GM08714 (cell line): ENCODE results near the gene KDM5C.

Source experiments
- H3K4me3 ChIP-seq: fragments of 200-500 bp; sonication (Bioruptor generic); 2 replicates; pipeline ENCODE4 v1.5.1; 2014; ENCODE audit warnings: mild to moderate bottlenecking, low read length, inconsistent platforms
- ZNF274 ChIP-seq: IDR thresholded peaks from 2 replicates; pipeline ENCODE4 v1.6.1; 2012; ENCODE audit warnings: mild to moderate bottlenecking, low read depth, low read length

Gene KDM5C

GRCh38 chrX:53235566-53235965 is 10.6 kb upstream of the KDM5C start:
- H3K4me3 ChIP-seq, result no peak overlapping the region
- no peak for TF ChIP-seq ZNF274

GRCh38 chrX:53234484-53234883 is 9.5 kb upstream of the KDM5C start:
- TF ChIP-seq ZNF274, result no peak
- no peak overlapping the region for H3K4me3 ChIP-seq

- no peak overlapping the region for H3K4me3 ChIP-seq
- TF ChIP-seq ZNF274, result no peak
Measured at GRCh38 chrX:53233536-53233935, 8.5 kb upstream of the KDM5C start.

GRCh38 chrX:53230116-53230515 is 5.1 kb upstream of the KDM5C start:
- no peak overlapping the region for H3K4me3 ChIP-seq
- TF ChIP-seq ZNF274, result no peak

- no peak for TF ChIP-seq ZNF274
- no peak overlapping the region for H3K4me3 ChIP-seq
Measured at GRCh38 chrX:53227224-53227765, 2.3 kb upstream of the KDM5C start.

- no peak for TF ChIP-seq ZNF274
- peak overlapping the region; percentile 94 for H3K4me3 ChIP-seq
Measured at GRCh38 chrX:53223955-53224859, 800 bp downstream of the KDM5C start.

GRCh38 chrX:53223068-53223693 is 1.8 kb downstream of the KDM5C start:
- H3K4me3 ChIP-seq, result peak overlapping the region; percentile 94
- TF ChIP-seq ZNF274, result no peak

GRCh38 chrX:53211391-53211978 is 13.5 kb downstream of the KDM5C start:
- no peak overlapping the region for H3K4me3 ChIP-seq
- TF ChIP-seq ZNF274, result no peak

- no peak overlapping the region for H3K4me3 ChIP-seq
- TF ChIP-seq ZNF274, result no peak
Measured at GRCh38 chrX:53196678-53197077, 28.3 kb downstream of the KDM5C start.

GRCh38 chrX:53195401-53195800 is 29.6 kb downstream of the KDM5C start:
- TF ChIP-seq ZNF274, result no peak
- no peak overlapping the region for H3K4me3 ChIP-seq

GRCh38 chrX:53194308-53194707 is 30.7 kb downstream of the KDM5C start:
- no peak overlapping the region for H3K4me3 ChIP-seq
- no peak for TF ChIP-seq ZNF274

GRCh38 chrX:53193093-53193492 is 31.9 kb downstream of the KDM5C start:
- TF ChIP-seq ZNF274, result no peak
- no peak overlapping the region for H3K4me3 ChIP-seq

GRCh38 chrX:53190363-53190960 is 34.5 kb downstream of the KDM5C start:
- no peak overlapping the region for H3K4me3 ChIP-seq
- TF ChIP-seq ZNF274, result no peak

- no peak for TF ChIP-seq ZNF274
- no peak overlapping the region for H3K4me3 ChIP-seq
Measured at GRCh38 chrX:53188763-53189162, 36.2 kb downstream of the KDM5C start.
